GM12892 (cell line): ENCODE results near the gene TMEM209.

ENCODE experiments used
- POLR2A ChIP-seq: IDR thresholded peaks from 2 replicates; pipeline ENCODE4 v1.6.1; 2011; ENCODE audit warnings: low read depth, low read length, control low read depth
- POLR2AphosphoS5 ChIP-seq: IDR thresholded peaks from 2 replicates; pipeline ENCODE4 v1.6.1; 2011; ENCODE audit warnings: low read depth, low read length, control low read depth
- TAF1 ChIP-seq: IDR thresholded peaks from 2 replicates; pipeline ENCODE4 v1.6.1; 2011; ENCODE audit warnings: low read depth, mild to moderate bottlenecking, control low read depth, low read length, borderline replicate concordance

- no peak for TF ChIP-seq POLR2AphosphoS5
- no peak for TF ChIP-seq POLR2A
- TF ChIP-seq TAF1, result no peak
Measured at GRCh38 chr7:130228840-130229502, 23.8 kb upstream of the TMEM209 start.
